GM18951 (cell line): ENCODE data around the gene RRP15.

Experiments
- POLR2A ChIP-seq: IDR thresholded peaks from 4 replicates; pipeline ENCODE4 v1.6.1; 2011; ENCODE audit warnings: mild to moderate bottlenecking; ENCODE audit not compliant: insufficient read length, insufficient read depth; ENCODE audit errors: extremely low read depth
- in situ Hi-C: fragments of 300-500 bp; cut with MboI; formaldehyde crosslinking; loops from one replicate; pipeline ENCODE4 v1.12.0; 2022; ENCODE audit warnings: low sequenced_read_pairs, mixed read lengths, inconsistent platforms; ENCODE audit not compliant: unreplicated experiment

Gene RRP15

DNA sequence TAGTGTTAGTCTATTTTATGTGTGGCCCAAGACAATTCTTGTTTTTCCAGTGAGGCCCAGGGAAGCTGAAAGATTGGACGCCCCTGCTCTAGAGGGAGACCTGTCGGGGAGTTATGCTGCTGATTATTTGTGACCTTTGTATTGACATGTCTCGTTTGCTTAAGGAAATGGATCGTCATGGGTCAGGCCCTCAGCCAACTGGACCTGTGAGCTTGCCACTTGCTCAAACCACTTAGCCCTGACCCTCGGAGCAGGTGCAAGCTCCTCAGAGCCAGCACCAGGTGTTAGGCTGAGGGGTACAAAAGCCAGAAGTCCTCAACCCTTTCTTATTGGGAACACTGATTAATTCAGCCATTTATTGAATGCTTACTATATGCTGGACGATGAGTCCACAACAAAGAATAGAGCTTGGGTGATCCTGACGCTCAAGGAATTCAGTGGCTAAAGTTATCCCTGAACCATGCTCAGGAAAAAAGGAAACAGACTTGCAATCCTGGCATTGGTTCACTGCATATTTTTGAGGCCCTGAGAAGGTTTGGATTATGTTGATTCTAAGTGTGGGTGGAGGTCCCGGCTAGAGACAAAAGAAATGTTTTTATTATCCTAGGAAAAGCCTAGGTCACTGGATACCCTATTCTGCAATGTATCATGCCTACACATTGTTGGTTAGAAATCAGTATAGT is 79.1 kb downstream of the RRP15 start:
- in situ Hi-C loops, result no loop called here
- TF ChIP-seq POLR2A, result no peak

DNA sequence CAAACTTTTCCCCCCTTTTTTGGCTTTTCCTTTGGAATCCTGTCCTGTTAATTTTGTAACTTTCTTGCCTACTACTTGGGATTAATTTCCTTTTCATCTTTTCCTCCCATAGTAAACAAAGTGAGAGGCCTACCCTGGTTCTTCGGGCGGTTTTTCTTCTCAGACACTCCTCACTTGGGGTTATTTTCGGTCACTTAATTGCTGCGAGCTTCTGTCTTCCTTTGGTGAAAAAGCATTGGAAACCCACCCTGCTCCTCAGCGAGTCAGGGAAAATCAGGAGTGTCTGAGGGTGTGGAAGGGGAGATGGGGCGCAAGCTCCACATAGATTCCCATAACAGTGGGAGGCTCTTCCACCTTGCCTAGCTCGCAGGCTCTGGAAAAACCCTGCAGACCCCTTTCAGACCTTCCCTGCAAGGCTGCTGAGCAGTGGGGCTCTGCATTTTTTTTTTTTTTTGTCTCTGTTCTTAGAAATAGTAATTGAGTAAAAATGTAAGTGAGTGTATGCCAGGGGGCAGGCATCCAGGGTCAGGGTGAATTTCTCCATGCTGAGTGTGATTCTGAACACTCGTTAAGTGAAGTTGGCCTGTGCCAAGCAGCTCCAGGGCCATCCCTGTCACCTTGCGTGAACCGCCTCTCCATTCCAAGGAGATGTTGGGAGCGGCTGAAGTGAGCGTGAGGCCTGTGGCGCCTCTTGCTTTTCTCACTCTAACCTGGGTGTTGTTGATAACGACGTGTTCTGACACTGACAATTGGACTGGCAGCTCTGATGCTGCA is 80.3 kb downstream of the RRP15 start:
- in situ Hi-C loops, result no loop called here

GRCh38 chr1:218366322-218367052 is 81.4 kb downstream of the RRP15 start:
- in situ Hi-C loops, result no loop called here

More for the DNA sequence above, 80.3 kb downstream of the RRP15 start:
- no peak for TF ChIP-seq POLR2A

DNA sequence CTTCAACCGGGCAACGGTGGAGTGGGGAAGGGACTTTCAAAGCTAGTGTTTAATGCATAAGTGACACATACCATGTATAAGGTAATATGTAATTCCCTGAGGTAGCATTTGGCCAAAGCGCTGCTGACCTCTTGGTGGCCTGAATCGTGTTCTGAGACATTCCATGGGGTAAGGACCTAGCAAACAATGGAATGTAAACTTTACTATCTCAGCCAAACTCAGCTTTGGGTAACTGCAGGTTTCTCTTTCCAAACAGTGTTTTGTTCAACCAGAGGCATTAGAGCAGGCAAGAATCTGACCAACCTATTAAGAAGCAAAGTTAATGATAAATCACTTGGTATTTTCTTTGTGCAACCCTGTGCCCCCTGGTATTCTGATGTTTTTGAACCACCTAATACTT is 82.0 kb downstream of the RRP15 start:
- in situ Hi-C loops, result no loop called here

More at GRCh38 chr1:218366322-218367052, 81.4 kb downstream of the RRP15 start:
- no peak for TF ChIP-seq POLR2A

GRCh38 chr1:218368686-218369085 is 83.6 kb downstream of the RRP15 start:
- in situ Hi-C loops, result no loop called here
- no peak for TF ChIP-seq POLR2A

More for the DNA sequence above, 82.0 kb downstream of the RRP15 start:
- TF ChIP-seq POLR2A, result no peak

DNA sequence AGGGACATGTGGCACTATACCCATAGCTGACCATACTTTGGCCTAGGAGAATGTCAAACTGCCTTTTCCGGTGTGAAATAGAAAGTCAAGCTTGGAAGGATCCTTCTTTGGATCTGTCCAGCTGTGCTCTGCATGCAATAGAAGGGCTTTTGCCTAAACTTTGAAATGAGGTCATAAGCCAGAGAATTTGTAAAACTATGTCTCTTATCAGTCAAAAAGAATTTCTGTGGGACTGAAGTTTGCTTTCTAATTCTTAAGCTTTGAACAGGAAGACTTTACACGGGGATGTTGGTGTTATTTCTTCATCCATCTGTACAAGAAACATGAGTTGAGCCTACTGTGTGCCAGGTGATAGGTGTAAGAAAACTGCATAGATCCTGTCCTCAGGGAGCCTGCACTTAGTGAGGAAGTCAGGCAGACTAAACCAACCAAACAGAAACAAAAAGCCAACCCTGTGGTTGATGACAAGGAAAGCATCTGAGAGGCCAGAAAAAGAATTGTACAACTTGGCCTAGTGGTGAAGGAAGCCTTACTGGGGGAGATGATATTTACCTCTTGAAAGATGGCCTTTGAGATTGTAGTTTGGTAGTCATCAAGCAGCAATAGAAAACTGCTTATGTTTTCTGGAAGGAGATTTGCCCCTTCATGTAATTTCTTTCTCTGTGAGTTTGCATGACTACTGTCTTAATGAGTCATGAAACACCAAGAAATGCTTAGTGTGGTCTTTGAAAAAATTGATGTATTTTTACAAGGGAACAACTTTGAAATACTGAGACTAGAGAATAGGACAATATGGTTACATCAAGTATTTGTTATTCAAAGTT is 84.8 kb downstream of the RRP15 start:
- in situ Hi-C loops, result no loop called here
- no peak for TF ChIP-seq POLR2A

DNA sequence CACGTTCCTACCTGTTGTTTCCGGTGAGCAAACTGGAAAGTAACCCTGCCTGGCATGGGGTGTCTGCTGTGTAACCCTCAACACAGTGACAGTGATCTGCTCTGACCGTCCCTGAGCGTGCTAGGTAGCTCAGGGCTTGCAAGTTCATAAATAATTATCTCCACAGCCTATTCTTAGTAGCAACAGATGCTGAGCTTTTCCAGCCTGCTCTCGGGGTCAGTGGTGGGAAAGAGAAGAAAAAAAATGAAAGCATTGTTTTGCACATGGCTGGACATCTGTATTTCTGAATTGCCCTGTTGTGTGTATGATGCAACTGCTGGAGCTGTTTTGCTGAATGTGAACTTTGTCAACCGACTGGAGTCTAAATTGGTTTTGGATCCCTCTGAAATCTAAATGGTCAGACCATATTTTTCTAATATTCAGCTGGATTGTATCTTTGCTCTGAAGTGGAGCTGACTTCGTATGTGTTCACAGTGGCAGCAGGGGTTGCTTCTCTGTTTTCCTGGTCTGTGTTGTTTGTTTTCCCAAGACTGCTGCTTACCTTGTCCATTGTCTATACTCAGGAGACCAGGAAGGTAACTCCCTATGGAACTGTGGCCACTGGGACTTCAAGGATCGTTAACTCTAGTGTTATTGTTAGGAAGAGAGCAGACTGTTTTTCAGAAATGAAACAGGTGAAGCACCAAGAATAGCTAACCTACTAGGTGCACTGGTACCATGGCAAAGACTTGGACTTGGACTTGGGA is 87.0 kb downstream of the RRP15 start:
- TF ChIP-seq POLR2A, result no peak
- in situ Hi-C loops, result no loop called here

DNA sequence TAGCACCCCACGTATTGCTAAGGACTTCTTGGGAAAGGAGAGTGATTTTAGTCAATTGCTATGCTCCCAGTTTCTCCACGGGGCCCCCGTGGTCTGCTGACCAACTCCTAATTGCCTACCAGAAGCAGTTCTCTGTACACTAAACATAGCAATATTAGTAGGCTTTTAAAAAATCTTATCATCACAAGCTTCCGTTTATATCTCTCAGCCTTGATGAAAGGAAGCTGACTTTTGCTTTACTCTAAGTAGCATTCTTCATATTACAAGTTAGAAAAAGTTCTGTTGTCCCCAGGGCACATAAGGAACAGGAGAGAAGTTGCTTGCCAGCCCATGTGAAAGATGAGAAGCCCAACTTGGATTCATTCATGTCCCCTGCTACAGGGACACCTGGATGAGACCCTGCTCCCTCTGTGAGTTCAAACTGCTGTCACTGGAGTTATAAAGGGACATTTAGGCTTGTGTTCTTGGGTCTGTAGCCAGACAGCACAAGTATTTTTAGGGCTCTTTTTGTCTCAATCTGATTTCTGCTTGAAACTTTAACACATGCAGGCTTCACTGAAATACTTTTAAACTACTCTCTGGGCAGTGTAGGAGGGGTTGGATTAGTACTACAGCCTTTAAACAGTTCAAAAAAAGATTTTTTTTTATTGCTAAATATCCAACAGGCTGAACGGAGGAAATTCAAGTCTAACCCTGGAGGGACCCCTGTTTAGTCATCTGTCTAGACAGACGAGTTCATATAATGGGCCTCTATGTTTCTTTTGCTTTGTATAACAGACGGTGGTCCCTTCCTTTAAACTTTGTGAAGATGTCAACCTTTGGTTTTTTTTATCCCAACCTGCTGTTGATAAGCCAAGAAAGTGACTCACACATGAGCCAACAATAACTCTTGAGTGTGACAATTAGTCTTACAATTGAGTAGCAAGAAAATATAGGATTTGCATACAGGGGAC is 89.6 kb downstream of the RRP15 start:
- no peak for TF ChIP-seq POLR2A
- in situ Hi-C loops, result no loop called here

DNA sequence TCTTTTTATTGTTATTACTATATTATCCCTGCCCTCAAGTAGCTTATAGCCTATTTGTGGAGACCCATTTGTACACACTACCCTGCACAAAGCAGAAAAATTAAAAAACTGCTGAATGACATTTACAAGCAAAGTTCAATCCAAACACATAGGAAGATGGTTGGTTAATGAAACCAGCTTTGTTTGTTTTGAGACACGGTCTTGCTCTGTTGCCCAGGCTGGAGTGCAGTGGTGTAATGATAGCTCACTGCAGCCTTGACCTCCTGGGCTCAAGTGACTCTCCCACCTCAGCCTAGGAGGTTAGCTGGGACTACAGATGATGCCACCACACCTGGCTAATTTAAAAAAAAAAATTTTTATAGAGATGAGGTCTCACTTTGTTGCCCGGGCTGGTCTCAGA is 91.6 kb downstream of the RRP15 start:
- in situ Hi-C loops, result no loop called here
- no peak for TF ChIP-seq POLR2A

DNA sequence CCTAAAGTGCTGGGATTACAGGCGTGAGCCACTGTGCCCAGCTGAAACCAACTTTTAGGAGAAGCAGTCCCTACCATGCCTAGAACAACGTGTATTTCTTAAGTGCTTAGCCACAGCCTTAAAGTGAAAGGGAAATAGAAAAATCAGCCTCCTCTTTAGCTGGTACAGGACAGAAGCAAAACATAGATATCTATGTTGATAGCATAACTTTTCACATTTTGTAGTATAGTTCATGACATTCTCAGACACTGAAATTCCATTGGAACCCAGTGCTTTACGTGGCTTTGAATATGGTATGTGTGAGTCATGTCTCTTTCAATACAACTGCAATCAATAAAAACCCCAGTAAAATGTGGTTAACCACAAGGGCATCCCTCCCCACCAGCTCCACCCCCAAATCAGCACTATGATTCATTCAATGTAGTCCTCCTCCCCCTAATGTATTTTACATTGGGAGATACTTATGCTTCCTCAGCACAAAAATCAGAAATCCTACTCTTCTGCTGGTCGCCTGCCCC is 92.1 kb downstream of the RRP15 start:
- no peak for TF ChIP-seq POLR2A
- in situ Hi-C loops, result no loop called here
